A549 treated with AZD9567 at 1 μM for 4 hours (cell line): ENCODE measurements around the gene FBH1. TPM values are rescaled to one million over a fixed set of nuclear protein-coding genes. Genes with fewer than 3 reads are reported as not detected.

Experiments
- total RNA-seq: library from RNA; stranded (reverse); fragments of 200-300 nt; extraction: Qiagen RNA extraction; gene quantifications from 5 replicates; pipeline ENCODE4 v1.2.3, GENCODE V29; 2022; ENCODE audit not compliant: insufficient read depth

Gene FBH1
- 23.9 to 46.5 TPM (median 42.2 TPM) in 5 replicates for total RNA-seq

GRCh38 chr10:5889624-5890451 lies at the start of gene FBH1, which contains the start of gene ANKRD16:
Gene FBH1, plus strand, starts transcription at chr10:5890243. Its CDS starts 103 bp downstream, at chr10:5890346.
Gene ANKRD16, minus strand, starts transcription at chr10:5889893. Its CDS starts 539 bp downstream, at chr10:5889354.

GRCh38 chr10:5977471-5978229 lies 87.6 kb downstream of the FBH1 start, which contains the start of gene IL15RA:
Gene IL15RA, minus strand, starts transcription at chr10:5977543. Its CDS starts 51 bp downstream, at chr10:5977492.

Other genes starting within 250 kb of the FBH1 start
- gene ASB13, start 223.6 kb upstream of the FBH1 start, total RNA-seq = 17.2 to 27.2 TPM (median 26.4 TPM) in 5 replicates
- gene TASOR2, start 205.4 kb upstream of the FBH1 start, total RNA-seq = 26.1 to 38.9 TPM (median 37.5 TPM) in 5 replicates
- gene GDI2, start 76.8 kb upstream of the FBH1 start, total RNA-seq = 205 to 308 TPM (median 208 TPM) in 5 replicates
- 7.6 to 13.6 TPM (median 12.6 TPM) in 5 replicates for gene ANKRD16, start 350 bp upstream of the FBH1 start, total RNA-seq
- 2.5 to 5.2 TPM (median 3.6 TPM) in 5 replicates for gene IL15RA, start 87.3 kb downstream of the FBH1 start, total RNA-seq
- not detected in 5 replicates for gene IL2RA, start 172.1 kb downstream of the FBH1 start, total RNA-seq
- gene RBM17, start 198.8 kb downstream of the FBH1 start, total RNA-seq = 94.0 to 121 TPM (median 118 TPM) in 5 replicates